Activated CD4-positive, alpha-beta T cell treated with anti-CD3 and anti-CD28 coated beads for 36 hours (primary cell): ENCODE results near the gene S100Z. TPM values are rescaled to one million over a fixed set of nuclear protein-coding genes. Genes with fewer than 3 reads are reported as not detected.
"Not testable (repeated sequence)": the region's sequence is repeated elsewhere in the genome, so short reads cannot be mapped to it uniquely, and the experiment has no call there.

Experiments used
- ATAC-seq: fragments of 200-7000 bp; cut with Tn5 transposase; one replicate; pipeline ENCODE4 v1.10.0; 2021; ENCODE audit warnings: mild to moderate bottlenecking, moderate library complexity
- CTCF ChIA-PET: fragments of 350-600 bp; sonication (Branson Sonifier 250); formaldehyde crosslinking; loops from one replicate; lab custom pipeline; 2021; ENCODE audit warnings: antibody characterized with exemption; lab: Charles Lee
- POLR2A ChIA-PET: fragments of 350-600 bp; sonication (Branson Sonifier 250); formaldehyde crosslinking; loops from one replicate; lab custom pipeline; 2021; ENCODE audit warnings: antibody characterized with exemption, inconsistent platforms; lab: Charles Lee
- DNase-seq: peaks from one replicate; pipeline ENCODE4 v3.0.0-alpha.2; 2020
- H3K27ac Mint-ChIP-seq: one replicate; pipeline ENCODE4 v1.8.0; 2021; ENCODE audit warnings: mixed read lengths
- H3K27me3 Mint-ChIP-seq: one replicate; pipeline ENCODE4 v1.8.0; 2021; ENCODE audit warnings: mixed read lengths
- H3K36me3 Mint-ChIP-seq: one replicate; pipeline ENCODE4 v1.8.0; 2021; ENCODE audit warnings: low read depth, mixed read lengths
- H3K4me1 Mint-ChIP-seq: one replicate; pipeline ENCODE4 v1.8.0; 2021; ENCODE audit warnings: mixed read lengths
- H3K4me3 Mint-ChIP-seq: one replicate; pipeline ENCODE4 v1.8.0; 2021; ENCODE audit warnings: mild to moderate bottlenecking, moderate library complexity, mixed read lengths
- H3K9me3 Mint-ChIP-seq: one replicate; pipeline ENCODE4 v1.8.0; 2021; ENCODE audit warnings: low read depth, mixed read lengths
- intact Hi-C, 2 experiments: fragments of 100-400 bp; cut with DNase I in 1 of 2; cut with micrococcal nuclease in 1 of 2; formaldehyde crosslinking; loops; one replicate each; pipeline versions ENCODE4 v1.14.2 to v1.15.1; 2022 to 2024; cut with DNase I, micrococcal nuclease
- total RNA-seq, 2 experiments: library from RNA; stranded (reverse); gene quantifications; one replicate each; pipeline ENCODE4 v1.2.3, GENCODE V29; 2021

S100Z gene
- total RNA-seq, 2 experiments from 2014 or later: 1.3 to 2.1 TPM

- H3K27me3 Mint-ChIP-seq: no peaks in the 10 kb centered on the region
- peaks cover 5% of the 10 kb centered on the region for H3K9me3 Mint-ChIP-seq
- POLR2A ChIA-PET: no interaction called here
- intact Hi-C loops: no loop called here
- CTCF ChIA-PET: interaction anchor here (1.4 kb wide), 1 partner anchor 222 kb away, joined by 4 read pairs; no protein-coding TSS in a partner anchor
- H3K4me3 Mint-ChIP-seq: peak overlapping the region; percentile 39
- H3K36me3 Mint-ChIP-seq: peaks cover 13% of the 10 kb centered on the region
- ATAC-seq (peak; percentile 94), DNase-seq (peak; percentile 57)
- H3K27ac Mint-ChIP-seq: peak overlapping the region; percentile 95
- H3K4me1 Mint-ChIP-seq: peaks cover 29% of the 10 kb centered on the region
These were observed 6.1 kb downstream of the S100Z start for GRCh38 chr5:76855961-76856360.

- CTCF ChIA-PET: interaction anchor here (0.6 to 1.4 kb wide), 2 partner anchors 19 to 221 kb away, joined by 3 to 4 read pairs; no protein-coding TSS in a partner anchor
- H3K4me3 Mint-ChIP-seq, H3K27me3 Mint-ChIP-seq, DNase-seq, intact Hi-C loops, H3K9me3 Mint-ChIP-seq, POLR2A ChIA-PET, ATAC-seq: not testable (repeated sequence)
- H3K36me3 Mint-ChIP-seq: peaks cover 13% of the 10 kb centered on the region
- peak overlapping the region; percentile 95 for H3K27ac Mint-ChIP-seq
- peaks cover 22% of the 10 kb centered on the region for H3K4me1 Mint-ChIP-seq
These were observed 7.0 kb downstream of the S100Z start for GRCh38 chr5:76856800-76857199.

- peaks cover 22% of the 10 kb centered on the region for H3K4me1 Mint-ChIP-seq
- CTCF ChIA-PET: interaction anchor here (1.2 kb wide), 1 partner anchor 9 kb away, joined by 6 read pairs; no protein-coding TSS in a partner anchor
- H3K4me3 Mint-ChIP-seq: no peak overlapping the region
- H3K27me3 Mint-ChIP-seq: no peaks in the 10 kb centered on the region
- H3K36me3 Mint-ChIP-seq: peaks cover 13% of the 10 kb centered on the region
- ATAC-seq: no peak
- POLR2A ChIA-PET: interaction anchor here (0.6 kb wide), 1 partner anchor 17 kb away, joined by 3 read pairs; no protein-coding TSS in a partner anchor
- DNase-seq: no peak
- intact Hi-C loops: no loop called here
- no peak overlapping the region for H3K27ac Mint-ChIP-seq
- peaks cover 5% of the 10 kb centered on the region for H3K9me3 Mint-ChIP-seq
These were observed 9.9 kb downstream of the S100Z start for GRCh38 chr5:76859591-76860247.

- Mint-ChIP-seq H3K27ac (no peak overlapping the region), H3K4me3 (no peak overlapping the region), H3K9me3 (no peaks in the 10 kb centered on the region), H3K4me1 (peaks cover 4% of the 10 kb centered on the region), H3K36me3 (peaks cover 2% of the 10 kb centered on the region), H3K27me3 (no peaks in the 10 kb centered on the region)
- ChIA-PET CTCF (no interaction called here), POLR2A (interaction anchor here (0.6 kb wide), 1 partner anchor 36 kb away, joined by 3 read pairs; no protein-coding TSS in a partner anchor)
- intact Hi-C loops: no loop called here
- no peak for ATAC-seq
- no peak for DNase-seq
These were observed 11.8 kb downstream of the S100Z start for GRCh38 chr5:76861612-76862011.

GRCh38 chr5:76863001-76863400 is 13.2 kb downstream of the S100Z start:
- no peaks in the 10 kb centered on the region for H3K27me3 Mint-ChIP-seq
- no peak overlapping the region for H3K27ac Mint-ChIP-seq
- DNase-seq: no peak
- no peaks in the 10 kb centered on the region for H3K36me3 Mint-ChIP-seq
- H3K9me3 Mint-ChIP-seq: no peaks in the 10 kb centered on the region
- no peak overlapping the region for H3K4me3 Mint-ChIP-seq
- intact Hi-C loops: no loop called here
- no peaks in the 10 kb centered on the region for H3K4me1 Mint-ChIP-seq
- CTCF ChIA-PET: no interaction called here
- ATAC-seq: no peak
- POLR2A ChIA-PET: no interaction called here

GRCh38 chr5:76866503-76866902 is 16.7 kb downstream of the S100Z start:
- Mint-ChIP-seq H3K36me3 (no peaks in the 10 kb centered on the region), H3K9me3 (no peaks in the 10 kb centered on the region), H3K27ac (no peak overlapping the region), H3K4me1 (no peaks in the 10 kb centered on the region), H3K4me3 (no peak overlapping the region), H3K27me3 (no peaks in the 10 kb centered on the region)
- ATAC-seq (no peak), DNase-seq (no peak)
- POLR2A ChIA-PET: no interaction called here
- intact Hi-C loops: loop anchor here in 1 of 2 experiments (5.0 kb wide), 1 partner anchor 626 kb away; the partner anchor contains the start of gene WDR41
- CTCF ChIA-PET: interaction anchor here (1.1 to 1.5 kb wide), 2 partner anchors 143 to 150 kb away, joined by 3 to 6 read pairs; no protein-coding TSS in a partner anchor

GRCh38 chr5:76867038-76867437 is 17.2 kb downstream of the S100Z start:
- intact Hi-C loops: loop anchor here in 1 of 2 experiments (5.0 kb wide), 1 partner anchor 625 kb away; the partner anchor contains the start of gene WDR41

GRCh38 chr5:76867827-76868693 is 18.2 kb downstream of the S100Z start:
- peak; percentile 77 for DNase-seq
- CTCF ChIA-PET: interaction anchor here (0.6 to 1.8 kb wide), 15 partner anchors 9 to 1086 kb away, joined by 3 to 7 read pairs (median 3); partner anchors contain the start of genes AGGF1 and WDR41
- no peaks in the 10 kb centered on the region for H3K27me3 Mint-ChIP-seq
- H3K4me1 Mint-ChIP-seq: no peaks in the 10 kb centered on the region
- no peaks in the 10 kb centered on the region for H3K36me3 Mint-ChIP-seq
- POLR2A ChIA-PET: no interaction called here
- ATAC-seq: peak; percentile 74
- intact Hi-C loops: loop anchor here (1.0 to 5.0 kb wide), 4 partner anchors 148 to 624 kb away; partner anchors contain the start of gene WDR41 (in 2 of the 2)
- no peak overlapping the region for H3K27ac Mint-ChIP-seq
- H3K9me3 Mint-ChIP-seq: no peaks in the 10 kb centered on the region
- H3K4me3 Mint-ChIP-seq: no peak overlapping the region

More at GRCh38 chr5:76867038-76867437, 17.2 kb downstream of the S100Z start:
- Mint-ChIP-seq H3K27ac (no peak overlapping the region), H3K4me3 (no peak overlapping the region), H3K27me3 (no peaks in the 10 kb centered on the region), H3K9me3 (no peaks in the 10 kb centered on the region), H3K36me3 (no peaks in the 10 kb centered on the region), H3K4me1 (no peaks in the 10 kb centered on the region)
- no peak for ATAC-seq
- no peak for DNase-seq
- CTCF ChIA-PET: interaction anchor here (0.6 to 1.8 kb wide), 6 partner anchors 143 to 625 kb away, joined by 3 to 7 read pairs (median 4); partner anchors contain the start of genes AGGF1 and WDR41
- POLR2A ChIA-PET: no interaction called here

- intact Hi-C loops: no loop called here
- ATAC-seq: no peak
- Mint-ChIP-seq H3K4me3 (no peak overlapping the region), H3K27me3 (no peaks in the 10 kb centered on the region), H3K4me1 (no peaks in the 10 kb centered on the region), H3K9me3 (no peaks in the 10 kb centered on the region), H3K27ac (no peak overlapping the region), H3K36me3 (no peaks in the 10 kb centered on the region)
- POLR2A ChIA-PET: no interaction called here
- CTCF ChIA-PET: interaction anchor here (1.1 to 1.5 kb wide), 2 partner anchors 183 to 208 kb away, joined by 3 read pairs; no protein-coding TSS in a partner anchor
- no peak for DNase-seq
These were observed 20.2 kb downstream of the S100Z start for GRCh38 chr5:76870046-76870445.

- no peaks in the 10 kb centered on the region for H3K9me3 Mint-ChIP-seq
- ATAC-seq (no peak), DNase-seq (no peak)
- H3K4me1 Mint-ChIP-seq: no peaks in the 10 kb centered on the region
- H3K27ac Mint-ChIP-seq: no peak overlapping the region
- H3K27me3 Mint-ChIP-seq: no peaks in the 10 kb centered on the region
- CTCF ChIA-PET: interaction anchor here (1.0 kb wide), 1 partner anchor 13 kb away, joined by 3 read pairs; no protein-coding TSS in a partner anchor
- H3K36me3 Mint-ChIP-seq: no peaks in the 10 kb centered on the region
- no peak overlapping the region for H3K4me3 Mint-ChIP-seq
- intact Hi-C loops: no loop called here
- POLR2A ChIA-PET: interaction anchor here (0.6 kb wide), 1 partner anchor 545 kb away, joined by 3 read pairs; no protein-coding TSS in a partner anchor
These were observed 24.3 kb downstream of the S100Z start for GRCh38 chr5:76874088-76874581.
